ENCODE results near the gene APOBEC2. TPM values are rescaled to one million over a fixed set of nuclear protein-coding genes. Genes with fewer than 3 reads are reported as not detected.

The APOBEC2 gene
- total and polyA plus RNA-seq, 2 of the 13 experiments (the other 11 are each of a cell fraction or from before 2014, with no cell fraction given), result 0.09 TPM; not detected in 1

DNA sequence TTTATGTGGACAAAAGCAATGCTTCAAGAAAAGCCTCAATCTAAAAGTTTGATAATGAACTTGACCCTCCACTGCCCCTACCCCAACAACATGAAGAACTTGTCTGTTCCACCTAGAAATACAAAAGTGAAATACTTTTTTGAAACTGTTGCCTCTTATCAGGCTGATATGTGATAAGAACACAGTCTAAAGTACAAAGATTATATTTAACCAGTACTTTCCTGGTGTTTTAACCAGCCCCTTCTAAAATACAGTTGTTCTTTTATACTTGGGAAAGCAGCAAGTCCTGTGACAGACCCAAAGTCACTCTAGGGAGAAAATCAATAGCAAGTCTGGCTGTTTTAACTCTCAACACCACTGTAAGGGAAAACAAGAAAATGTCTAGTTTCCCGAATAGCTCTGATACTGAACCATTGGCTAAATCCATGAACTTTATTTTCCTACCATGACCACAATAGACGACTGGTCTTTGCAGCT lies 12.6 kb downstream of the APOBEC2 start (continued):
- TF ChIP-seq, protein P1, sequence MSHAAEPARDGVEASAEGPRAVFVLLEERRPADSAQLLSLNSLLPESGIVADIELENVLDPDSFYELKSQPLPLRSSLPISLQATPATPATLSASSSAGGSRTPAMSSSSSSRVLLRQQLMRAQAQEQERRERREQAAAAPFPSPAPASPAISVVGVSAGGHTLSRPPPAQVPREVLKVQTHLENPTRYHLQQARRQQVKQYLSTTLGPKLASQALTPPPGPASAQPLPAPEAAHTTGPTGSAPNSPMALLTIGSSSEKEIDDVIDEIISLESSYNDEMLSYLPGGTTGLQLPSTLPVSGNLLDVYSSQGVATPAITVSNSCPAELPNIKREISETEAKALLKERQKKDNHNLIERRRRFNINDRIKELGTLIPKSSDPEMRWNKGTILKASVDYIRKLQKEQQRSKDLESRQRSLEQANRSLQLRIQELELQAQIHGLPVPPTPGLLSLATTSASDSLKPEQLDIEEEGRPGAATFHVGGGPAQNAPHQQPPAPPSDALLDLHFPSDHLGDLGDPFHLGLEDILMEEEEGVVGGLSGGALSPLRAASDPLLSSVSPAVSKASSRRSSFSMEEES (CRISPR knock-in tag; IDR thresholded peaks at IDR 0.05), result peak; percentile 95
- no peak for TF ChIP-seq ZNF329 (CRISPR knock-in tag; IDR thresholded peaks at IDR 0.05; ENCODE audit: low read depth)
- no peak for TF ChIP-seq EED (CRISPR knock-in tag; IDR thresholded peaks at IDR 0.05)
- 0 out of 2 replicates have a peak, but pooled peaks have one; percentile 21 for TF ChIP-seq ZBTB21 (CRISPR knock-in tag; IDR thresholded peaks at IDR 0.05)
- TF ChIP-seq ZNF225 (CRISPR knock-in tag; IDR thresholded peaks at IDR 0.05), result no peak
- TF ChIP-seq MEF2D (CRISPR knock-in tag; IDR thresholded peaks at IDR 0.05), result 0 out of 2 replicates have a peak, but pooled peaks have one; percentile 65
- TF ChIP-seq PHF20 (CRISPR knock-in tag; IDR thresholded peaks at IDR 0.05), result no peak
- no peak for TF ChIP-seq NR1H2 (CRISPR knock-in tag; IDR thresholded peaks at IDR 0.05; ENCODE audit: borderline replicate concordance, low read depth)
- no peak for TF ChIP-seq WIZ (CRISPR knock-in tag; IDR thresholded peaks at IDR 0.05)
- peak; percentile 96 for TF ChIP-seq GATAD2A (CRISPR knock-in tag; IDR thresholded peaks at IDR 0.05)
- TF ChIP-seq GLI4 (CRISPR knock-in tag; IDR thresholded peaks at IDR 0.05; ENCODE audit: borderline replicate concordance), result no peak
- TF ChIP-seq FOXA3 (CRISPR knock-in tag; IDR thresholded peaks at IDR 0.05), result peak; percentile 75
- no peak for TF ChIP-seq ZSCAN22 (CRISPR knock-in tag; IDR thresholded peaks at IDR 0.05)
- TF ChIP-seq TRIM24 (CRISPR knock-in tag; IDR thresholded peaks at IDR 0.05), result no peak
- TF ChIP-seq, protein P2, sequence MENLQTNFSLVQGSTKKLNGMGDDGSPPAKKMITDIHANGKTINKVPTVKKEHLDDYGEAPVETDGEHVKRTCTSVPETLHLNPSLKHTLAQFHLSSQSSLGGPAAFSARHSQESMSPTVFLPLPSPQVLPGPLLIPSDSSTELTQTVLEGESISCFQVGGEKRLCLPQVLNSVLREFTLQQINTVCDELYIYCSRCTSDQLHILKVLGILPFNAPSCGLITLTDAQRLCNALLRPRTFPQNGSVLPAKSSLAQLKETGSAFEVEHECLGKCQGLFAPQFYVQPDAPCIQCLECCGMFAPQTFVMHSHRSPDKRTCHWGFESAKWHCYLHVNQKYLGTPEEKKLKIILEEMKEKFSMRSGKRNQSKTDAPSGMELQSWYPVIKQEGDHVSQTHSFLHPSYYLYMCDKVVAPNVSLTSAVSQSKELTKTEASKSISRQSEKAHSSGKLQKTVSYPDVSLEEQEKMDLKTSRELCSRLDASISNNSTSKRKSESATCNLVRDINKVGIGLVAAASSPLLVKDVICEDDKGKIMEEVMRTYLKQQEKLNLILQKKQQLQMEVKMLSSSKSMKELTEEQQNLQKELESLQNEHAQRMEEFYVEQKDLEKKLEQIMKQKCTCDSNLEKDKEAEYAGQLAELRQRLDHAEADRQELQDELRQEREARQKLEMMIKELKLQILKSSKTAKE (CRISPR knock-in tag; IDR thresholded peaks at IDR 0.05; ENCODE audit: borderline replicate concordance), result peak; percentile 91
- TF ChIP-seq ZEB1 (IDR thresholded peaks at IDR 0.05; ENCODE audit: insufficient replicate concordance, low read depth), result no peak
- no peak for TF ChIP-seq ARHGAP35 (CRISPR knock-in tag; IDR thresholded peaks at IDR 0.05; ENCODE audit: borderline replicate concordance)
- TF ChIP-seq ZNF746 (CRISPR knock-in tag; IDR thresholded peaks at IDR 0.05), result no peak
- TF ChIP-seq ZBTB1 (CRISPR knock-in tag; IDR thresholded peaks at IDR 0.05; ENCODE audit: borderline replicate concordance), result no peak
- TF ChIP-seq ZNF431 (CRISPR knock-in tag; IDR thresholded peaks at IDR 0.05; ENCODE audit: borderline replicate concordance, low read depth), result no peak
- no peak for TF ChIP-seq CBX1 (IDR thresholded peaks at IDR 0.05; ENCODE audit: low read depth)
- no peak; a peak in 1 of 4 replicates for TF ChIP-seq HMGXB4 (CRISPR knock-in tag; IDR thresholded peaks at IDR 0.05; ENCODE audit: borderline replicate concordance in 1 of 2, low read depth in 1 of 2)
- no peak for TF ChIP-seq THAP9 (CRISPR knock-in tag; IDR thresholded peaks at IDR 0.05; ENCODE audit: borderline replicate concordance)
